ENCODE results near the gene RFPL1.

RFPL1 gene

GRCh38 chr22:29443861-29444792, 5.7 kb downstream of the RFPL1 start:
- DNase-seq, result no peak

- no peak for DNase-seq
Measured at GRCh38 chr22:29445508-29445907, 7.1 kb downstream of the RFPL1 start.

- no peak for DNase-seq
Measured at GRCh38 chr22:29447906-29448305, 9.5 kb downstream of the RFPL1 start.

GRCh38 chr22:29449296-29449875, 11.0 kb downstream of the RFPL1 start:
- DNase-seq, result no peak

GRCh38 chr22:29450222-29450621, 11.8 kb downstream of the RFPL1 start:
- no peak for DNase-seq

- DNase-seq, result no peak
Measured at GRCh38 chr22:29451863-29452262, 13.5 kb downstream of the RFPL1 start.

- DNase-seq, result no peak
Measured at GRCh38 chr22:29454276-29454675, 15.9 kb downstream of the RFPL1 start.

GRCh38 chr22:29456211-29456671, 17.9 kb downstream of the RFPL1 start:
- no peak for DNase-seq

GRCh38 chr22:29457730-29458129, 19.3 kb downstream of the RFPL1 start:
- DNase-seq, result peak; percentile 5

- no peak for DNase-seq
Measured at GRCh38 chr22:29458551-29458950, 20.2 kb downstream of the RFPL1 start.

- no peak for DNase-seq
Measured at GRCh38 chr22:29459773-29460172, 21.4 kb downstream of the RFPL1 start.

- no peak for DNase-seq
Measured at GRCh38 chr22:29461263-29461662, 22.9 kb downstream of the RFPL1 start.

GRCh38 chr22:29463629-29464028, 25.2 kb downstream of the RFPL1 start:
- no peak for DNase-seq

- DNase-seq, result no peak
Measured at GRCh38 chr22:29464581-29464980, 26.2 kb downstream of the RFPL1 start.

GRCh38 chr22:29469755-29470154, 31.4 kb downstream of the RFPL1 start:
- no peak for DNase-seq

- peak; percentile 65 for DNase-seq
Measured at GRCh38 chr22:29470159-29470855, 31.9 kb downstream of the RFPL1 start.

- DNase-seq, result no peak
Measured at GRCh38 chr22:29473001-29473400, 34.6 kb downstream of the RFPL1 start.

GRCh38 chr22:29475550-29475949, 37.2 kb downstream of the RFPL1 start:
- DNase-seq, result no peak

- DNase-seq, result no peak
Measured at GRCh38 chr22:29476116-29476515, 37.7 kb downstream of the RFPL1 start.

- DNase-seq, result no peak
Measured at GRCh38 chr22:29477723-29478318, 39.4 kb downstream of the RFPL1 start.

- no peak for DNase-seq
Measured at GRCh38 chr22:29478326-29479276, 40.2 kb downstream of the RFPL1 start.
